H1 (cell line): ENCODE data around the gene MOG. TPM values are rescaled to one million over a fixed set of nuclear protein-coding genes. Genes with fewer than 3 reads are reported as not detected.
A peak's percentile ranks its signal among the peaks of the same experiment; 100 is the strongest.

Experiments
- ASH2L ChIP-seq: fragments of 200-600, 300-600 bp; sonication (generic); IDR thresholded peaks from one replicate; pipeline ENCODE4 v1.7.1; 2017; ENCODE audit warnings: low read length
- ATF2 ChIP-seq: IDR thresholded peaks from 2 replicates; pipeline ENCODE4 v1.6.1; 2012; ENCODE audit warnings: low read length, inconsistent platforms
- CBX5 ChIP-seq: fragments of 300-800, 300-1000 bp; sonication (generic); IDR thresholded peaks from 2 replicates; pipeline ENCODE4 v1.7.1; 2016; ENCODE audit warnings: antibody characterized with exemption, low read length, low read depth
- CBX8 ChIP-seq: fragments of 300-800, 300-1000 bp; sonication (generic); IDR thresholded peaks from 2 replicates; pipeline ENCODE4 v1.7.1; 2016; ENCODE audit warnings: low read depth, low read length, borderline replicate concordance
- CREB1 ChIP-seq: IDR thresholded peaks from 2 replicates; pipeline ENCODE4 v1.6.1; 2012; ENCODE audit warnings: inconsistent platforms
- CTCF ChIP-seq, 3 experiments: IDR thresholded peaks; 1 replicate in 2 of 3; 2 replicates in 1 of 3; pipeline versions ENCODE4 v1.5.1 to v1.6.1; 2011; ENCODE audit warnings: low read length in 3 of 3, mild to moderate bottlenecking in 3 of 3, inconsistent platforms in 2 of 3, low read depth in 1 of 3, moderate library complexity in 1 of 3; ENCODE audit not compliant: insufficient read depth in 1 of 3; ENCODE audit errors: control extremely low read depth in 1 of 3
- EP300 ChIP-seq, 2 experiments: IDR thresholded peaks; 1 replicate in 1 of 2; 2 replicates in 1 of 2; pipeline ENCODE4 v1.6.1; 2011 to 2012; ENCODE audit warnings: low read depth in 2 of 2, low read length in 2 of 2, mild to moderate bottlenecking in 2 of 2, borderline replicate concordance in 1 of 2, inconsistent platforms in 1 of 2, moderate library complexity in 1 of 2
- GTF2F1 ChIP-seq: IDR thresholded peaks from 2 replicates; pipeline ENCODE4 v1.6.1; 2012; ENCODE audit warnings: low read depth, low read length, improper control_type of control experiment, borderline replicate concordance
- JUN ChIP-seq: IDR thresholded peaks from 2 replicates; pipeline ENCODE4 v1.6.1; 2011; ENCODE audit warnings: low read depth, mild to moderate bottlenecking, improper control_type of control experiment, low read length
- MAFK ChIP-seq: IDR thresholded peaks from 2 replicates; pipeline ENCODE4 v1.6.1; 2012; ENCODE audit warnings: low read depth, mild to moderate bottlenecking, improper control_type of control experiment, low read length
- RFX5 ChIP-seq: IDR thresholded peaks from 2 replicates; pipeline ENCODE4 v1.6.1; 2011; ENCODE audit warnings: low read depth, low read length, improper control_type of control experiment, borderline replicate concordance
- RNF2 ChIP-seq: fragments of 200-900, 300-1000 bp; sonication (generic); IDR thresholded peaks from 2 replicates; pipeline ENCODE4 v1.7.1; 2016; ENCODE audit warnings: borderline replicate concordance, low read depth, mild to moderate bottlenecking, antibody characterized with exemption, low read length; ENCODE audit not compliant: poor library complexity, severe bottlenecking; ENCODE audit errors: missing control alignments
- RXRA ChIP-seq: IDR thresholded peaks from 2 replicates; pipeline ENCODE4 v1.6.1; 2011; ENCODE audit warnings: low read depth, mild to moderate bottlenecking, low read length, moderate library complexity; ENCODE audit not compliant: insufficient read depth
- SP1 ChIP-seq: IDR thresholded peaks from 2 replicates; pipeline ENCODE4 v1.6.1; 2011; ENCODE audit warnings: low read depth, low read length
- SP2 ChIP-seq: IDR thresholded peaks from 2 replicates; pipeline ENCODE4 v1.6.1; 2012; ENCODE audit warnings: mild to moderate bottlenecking, low read length, inconsistent platforms
- TAF7 ChIP-seq: optimal IDR thresholded peaks from 2 replicates; pipeline ENCODE3; 2011; ENCODE audit warnings: low read depth, mild to moderate bottlenecking, inconsistent platforms, low read length, moderate library complexity, borderline replicate concordance
- TCF12 ChIP-seq: IDR thresholded peaks from 2 replicates; pipeline ENCODE4 v1.6.1; 2011; ENCODE audit warnings: low read depth, mild to moderate bottlenecking, low read length
- TEAD4 ChIP-seq: IDR thresholded peaks from 2 replicates; pipeline ENCODE4 v1.6.1; 2012; ENCODE audit warnings: low read depth, low read length, inconsistent platforms, mixed read lengths
- USF2 ChIP-seq: IDR thresholded peaks from 2 replicates; pipeline ENCODE4 v1.6.1; 2011; ENCODE audit warnings: low read length, improper control_type of control experiment
- polyA plus RNA-seq, 7 experiments: library from polyadenylated mRNA; depleted of rRNA in 3 of 7; stranded (reverse) in 5 of 7; unstranded in 2 of 7; fragments of >200 nt in 5 of 7; fragments of 200-250 nt in 2 of 7; gene quantifications; 1 replicate in 5 of 7; 2 replicates in 1 of 7; 4 replicates in 1 of 7; pipeline versions ENCODE4 v1.2.1 to v1.2.3, GENCODE V29; 2011 to 2013; ENCODE audit warnings: missing spikeins in 2 of 7, mixed read lengths in 2 of 7
- total RNA-seq: library from RNA; stranded (reverse); fragmentation: NEBNext Ultra II Directional; extraction: Animal tissue kit (Norgen Biotek cat#: 25700); gene quantifications from 2 replicates; pipeline ENCODE4 v1.2.1, GENCODE V29; 2021

MOG gene
- total and polyA plus RNA-seq, 2 of the 8 experiments (the other 6 are each of a cell fraction or from before 2014, with no cell fraction given): 0.17 to 0.86 TPM

- no peak for TF ChIP-seq USF2
- no peak for TF ChIP-seq TEAD4
- no peak for TF ChIP-seq EP300 (IDR thresholded peaks at IDR 0.05; ENCODE audit: borderline replicate concordance in 1 of 2, low read depth in 2 of 2, low read length in 2 of 2)
- peak; percentile 84 for TF ChIP-seq TAF7
- no peak for TF ChIP-seq RXRA
- TF ChIP-seq RFX5: no peak
- no peak for TF ChIP-seq SP2
- no peak for TF ChIP-seq TCF12
- peak; percentile 74; the same call in 1 of the 2 replicates for TF ChIP-seq CREB1
- no peak for TF ChIP-seq ATF2
- TF ChIP-seq ASH2L: peak; percentile 68
- no peak for TF ChIP-seq JUN
- TF ChIP-seq RNF2: no peak
- 0 out of 2 replicates have a peak, but pooled peaks have one; percentile 24 for TF ChIP-seq SP1
- TF ChIP-seq CBX8: no peak
- no peak for TF ChIP-seq MAFK
- no peak for TF ChIP-seq CTCF (IDR thresholded peaks at IDR 0.05; ENCODE audit: control extremely low read depth in 1 of 3, insufficient read depth in 1 of 3, low read depth in 1 of 3, low read length in 3 of 3)
- TF ChIP-seq CBX5: no peak
- TF ChIP-seq GTF2F1: no peak
These were observed 29.0 kb upstream of the MOG start (continued) for GRCh38 chr6:29627755-29628418.
